ENCODE results near the gene AKT3. TPM values are rescaled to one million over a fixed set of nuclear protein-coding genes. Genes with fewer than 3 reads are reported as not detected.

The AKT3 gene
- total and polyA plus RNA-seq, 2 experiments from 2014 or later = 4.5 to 18.5 TPM

DNA sequence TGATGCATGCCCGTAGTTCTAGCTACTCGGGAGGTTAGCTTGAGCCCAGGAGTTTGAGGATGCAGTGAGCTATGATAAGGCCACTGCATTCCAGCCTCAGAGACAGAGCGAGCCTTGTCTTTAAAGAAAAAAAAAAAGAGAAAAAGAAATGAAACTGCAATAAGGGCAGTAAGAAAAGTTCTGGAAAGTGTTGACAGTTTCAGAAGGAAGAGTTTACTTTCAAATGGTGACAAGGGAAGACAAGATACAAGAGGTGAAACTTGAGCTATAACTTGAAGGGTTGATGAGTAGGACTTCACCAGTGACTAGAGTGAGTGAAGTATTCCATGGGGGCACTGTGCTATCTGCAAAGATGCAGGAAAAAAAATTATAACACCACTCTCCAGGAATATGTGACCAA lies 125.0 kb downstream of the AKT3 start:
- DNase-seq (ENCODE audit: low spot score) = no peak
- Histone ChIP-seq H3K4me1 (ENCODE audit: insufficient read depth) (peaks cover 15% of the 10 kb centered on the region; the same call in 1 of the 2 replicates), H3F3A (replicated peaks; ENCODE audit: low read depth) (no peaks in the 10 kb centered on the region), H3K27me3 (ENCODE audit: insufficient read depth) (no peaks in the 10 kb centered on the region), H3K4me2 (no peak overlapping the region), H3K27ac (ENCODE audit: low read depth) (no peak overlapping the region), H2AFZ (no peak overlapping the region), H3K9me2 (ENCODE audit: insufficient read depth) (no peaks in the 10 kb centered on the region), H3K36me3 (ENCODE audit: insufficient read depth) (no peaks in the 10 kb centered on the region), H3K4me3 (no peak overlapping the region), H3K79me2 (replicated peaks; ENCODE audit: insufficient read depth) (no peaks in the 10 kb centered on the region), H4K20me1 (replicated peaks; ENCODE audit: insufficient read depth) (no peaks in the 10 kb centered on the region)
- H3K4me1 Mint-ChIP-seq = peaks cover 23% of the 10 kb centered on the region
- no peak overlapping the region for H3K27ac Mint-ChIP-seq
- peaks cover 2% of the 10 kb centered on the region; the same call in 2 of the 3 replicates for H3K9me3 Mint-ChIP-seq
- TF ChIP-seq ZNF114 (CRISPR knock-in tag; IDR thresholded peaks at IDR 0.05) (no peak), CREB1 (CRISPR knock-in tag; IDR thresholded peaks at IDR 0.05; ENCODE audit: low read depth) (no peak), EZH2phosphoT487 (IDR thresholded peaks at IDR 0.05; ENCODE audit: unreplicated experiment) (no peak), JUNB (IDR thresholded peaks at IDR 0.05; ENCODE audit: unreplicated experiment) (no peak), NANOG (IDR thresholded peaks at IDR 0.05; ENCODE audit: borderline replicate concordance) (no peak), CTCF (conservative IDR thresholded peaks at IDR 0.05; ENCODE audit: low read depth in 2 of 2) (no peak), POLR2AphosphoS5 (IDR thresholded peaks at IDR 0.05; ENCODE audit: low read depth) (no peak), ZNF331 (CRISPR knock-in tag; IDR thresholded peaks at IDR 0.05; ENCODE audit: low read depth) (no peak), EZH2 (IDR thresholded peaks at IDR 0.05; ENCODE audit: low read depth, unreplicated experiment) (no peak), STAT1 (IDR thresholded peaks at IDR 0.05; ENCODE audit: unreplicated experiment) (no peak)
- TF ChIP-seq, protein P1, sequence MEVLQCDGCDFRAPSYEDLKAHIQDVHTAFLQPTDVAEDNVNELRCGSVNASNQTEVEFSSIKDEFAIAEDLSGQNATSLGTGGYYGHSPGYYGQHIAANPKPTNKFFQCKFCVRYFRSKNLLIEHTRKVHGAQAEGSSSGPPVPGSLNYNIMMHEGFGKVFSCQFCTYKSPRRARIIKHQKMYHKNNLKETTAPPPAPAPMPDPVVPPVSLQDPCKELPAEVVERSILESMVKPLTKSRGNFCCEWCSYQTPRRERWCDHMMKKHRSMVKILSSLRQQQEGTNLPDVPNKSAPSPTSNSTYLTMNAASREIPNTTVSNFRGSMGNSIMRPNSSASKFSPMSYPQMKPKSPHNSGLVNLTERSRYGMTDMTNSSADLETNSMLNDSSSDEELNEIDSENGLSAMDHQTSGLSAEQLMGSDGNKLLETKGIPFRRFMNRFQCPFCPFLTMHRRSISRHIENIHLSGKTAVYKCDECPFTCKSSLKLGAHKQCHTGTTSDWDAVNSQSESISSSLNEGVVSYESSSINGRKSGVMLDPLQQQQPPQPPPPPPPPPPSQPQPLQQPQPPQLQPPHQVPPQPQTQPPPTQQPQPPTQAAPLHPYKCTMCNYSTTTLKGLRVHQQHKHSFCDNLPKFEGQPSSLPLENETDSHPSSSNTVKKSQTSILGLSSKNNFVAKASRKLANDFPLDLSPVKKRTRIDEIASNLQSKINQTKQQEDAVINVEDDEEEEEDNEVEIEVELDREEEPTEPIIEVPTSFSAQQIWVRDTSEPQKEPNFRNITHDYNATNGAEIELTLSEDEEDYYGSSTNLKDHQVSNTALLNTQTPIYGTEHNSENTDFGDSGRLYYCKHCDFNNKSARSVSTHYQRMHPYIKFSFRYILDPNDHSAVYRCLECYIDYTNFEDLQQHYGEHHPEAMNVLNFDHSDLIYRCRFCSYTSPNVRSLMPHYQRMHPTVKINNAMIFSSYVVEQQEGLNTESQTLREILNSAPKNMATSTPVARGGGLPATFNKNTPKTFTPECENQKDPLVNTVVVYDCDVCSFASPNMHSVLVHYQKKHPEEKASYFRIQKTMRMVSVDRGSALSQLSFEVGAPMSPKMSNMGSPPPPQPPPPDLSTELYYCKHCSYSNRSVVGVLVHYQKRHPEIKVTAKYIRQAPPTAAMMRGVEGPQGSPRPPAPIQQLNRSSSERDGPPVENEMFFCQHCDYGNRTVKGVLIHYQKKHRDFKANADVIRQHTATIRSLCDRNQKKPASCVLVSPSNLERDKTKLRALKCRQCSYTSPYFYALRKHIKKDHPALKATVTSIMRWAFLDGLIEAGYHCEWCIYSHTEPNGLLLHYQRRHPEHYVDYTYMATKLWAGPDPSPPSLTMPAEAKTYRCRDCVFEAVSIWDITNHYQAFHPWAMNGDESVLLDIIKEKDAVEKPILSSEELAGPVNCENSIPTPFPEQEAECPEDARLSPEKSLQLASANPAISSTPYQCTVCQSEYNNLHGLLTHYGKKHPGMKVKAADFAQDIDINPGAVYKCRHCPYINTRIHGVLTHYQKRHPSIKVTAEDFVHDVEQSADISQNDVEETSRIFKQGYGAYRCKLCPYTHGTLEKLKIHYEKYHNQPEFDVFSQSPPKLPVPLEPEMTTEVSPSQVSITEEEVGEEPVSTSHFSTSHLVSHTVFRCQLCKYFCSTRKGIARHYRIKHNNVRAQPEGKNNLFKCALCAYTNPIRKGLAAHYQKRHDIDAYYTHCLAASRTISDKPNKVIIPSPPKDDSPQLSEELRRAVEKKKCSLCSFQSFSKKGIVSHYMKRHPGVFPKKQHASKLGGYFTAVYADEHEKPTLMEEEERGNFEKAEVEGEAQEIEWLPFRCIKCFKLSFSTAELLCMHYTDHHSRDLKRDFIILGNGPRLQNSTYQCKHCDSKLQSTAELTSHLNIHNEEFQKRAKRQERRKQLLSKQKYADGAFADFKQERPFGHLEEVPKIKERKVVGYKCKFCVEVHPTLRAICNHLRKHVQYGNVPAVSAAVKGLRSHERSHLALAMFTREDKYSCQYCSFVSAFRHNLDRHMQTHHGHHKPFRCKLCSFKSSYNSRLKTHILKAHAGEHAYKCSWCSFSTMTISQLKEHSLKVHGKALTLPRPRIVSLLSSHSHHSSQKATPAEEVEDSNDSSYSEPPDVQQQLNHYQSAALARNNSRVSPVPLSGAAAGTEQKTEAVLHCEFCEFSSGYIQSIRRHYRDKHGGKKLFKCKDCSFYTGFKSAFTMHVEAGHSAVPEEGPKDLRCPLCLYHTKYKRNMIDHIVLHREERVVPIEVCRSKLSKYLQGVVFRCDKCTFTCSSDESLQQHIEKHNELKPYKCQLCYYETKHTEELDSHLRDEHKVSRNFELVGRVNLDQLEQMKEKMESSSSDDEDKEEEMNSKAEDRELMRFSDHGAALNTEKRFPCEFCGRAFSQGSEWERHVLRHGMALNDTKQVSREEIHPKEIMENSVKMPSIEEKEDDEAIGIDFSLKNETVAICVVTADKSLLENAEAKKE (CRISPR knock-in tag; IDR thresholded peaks at IDR 0.05) = no peak
- TF ChIP-seq, protein P2, sequence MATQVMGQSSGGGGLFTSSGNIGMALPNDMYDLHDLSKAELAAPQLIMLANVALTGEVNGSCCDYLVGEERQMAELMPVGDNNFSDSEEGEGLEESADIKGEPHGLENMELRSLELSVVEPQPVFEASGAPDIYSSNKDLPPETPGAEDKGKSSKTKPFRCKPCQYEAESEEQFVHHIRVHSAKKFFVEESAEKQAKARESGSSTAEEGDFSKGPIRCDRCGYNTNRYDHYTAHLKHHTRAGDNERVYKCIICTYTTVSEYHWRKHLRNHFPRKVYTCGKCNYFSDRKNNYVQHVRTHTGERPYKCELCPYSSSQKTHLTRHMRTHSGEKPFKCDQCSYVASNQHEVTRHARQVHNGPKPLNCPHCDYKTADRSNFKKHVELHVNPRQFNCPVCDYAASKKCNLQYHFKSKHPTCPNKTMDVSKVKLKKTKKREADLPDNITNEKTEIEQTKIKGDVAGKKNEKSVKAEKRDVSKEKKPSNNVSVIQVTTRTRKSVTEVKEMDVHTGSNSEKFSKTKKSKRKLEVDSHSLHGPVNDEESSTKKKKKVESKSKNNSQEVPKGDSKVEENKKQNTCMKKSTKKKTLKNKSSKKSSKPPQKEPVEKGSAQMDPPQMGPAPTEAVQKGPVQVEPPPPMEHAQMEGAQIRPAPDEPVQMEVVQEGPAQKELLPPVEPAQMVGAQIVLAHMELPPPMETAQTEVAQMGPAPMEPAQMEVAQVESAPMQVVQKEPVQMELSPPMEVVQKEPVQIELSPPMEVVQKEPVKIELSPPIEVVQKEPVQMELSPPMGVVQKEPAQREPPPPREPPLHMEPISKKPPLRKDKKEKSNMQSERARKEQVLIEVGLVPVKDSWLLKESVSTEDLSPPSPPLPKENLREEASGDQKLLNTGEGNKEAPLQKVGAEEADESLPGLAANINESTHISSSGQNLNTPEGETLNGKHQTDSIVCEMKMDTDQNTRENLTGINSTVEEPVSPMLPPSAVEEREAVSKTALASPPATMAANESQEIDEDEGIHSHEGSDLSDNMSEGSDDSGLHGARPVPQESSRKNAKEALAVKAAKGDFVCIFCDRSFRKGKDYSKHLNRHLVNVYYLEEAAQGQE (IDR thresholded peaks at IDR 0.05; ENCODE audit: unreplicated experiment) = no peak
- TF ChIP-seq, protein P3, sequence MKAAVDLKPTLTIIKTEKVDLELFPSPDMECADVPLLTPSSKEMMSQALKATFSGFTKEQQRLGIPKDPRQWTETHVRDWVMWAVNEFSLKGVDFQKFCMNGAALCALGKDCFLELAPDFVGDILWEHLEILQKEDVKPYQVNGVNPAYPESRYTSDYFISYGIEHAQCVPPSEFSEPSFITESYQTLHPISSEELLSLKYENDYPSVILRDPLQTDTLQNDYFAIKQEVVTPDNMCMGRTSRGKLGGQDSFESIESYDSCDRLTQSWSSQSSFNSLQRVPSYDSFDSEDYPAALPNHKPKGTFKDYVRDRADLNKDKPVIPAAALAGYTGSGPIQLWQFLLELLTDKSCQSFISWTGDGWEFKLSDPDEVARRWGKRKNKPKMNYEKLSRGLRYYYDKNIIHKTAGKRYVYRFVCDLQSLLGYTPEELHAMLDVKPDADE (IDR thresholded peaks at IDR 0.05) = no peak
- H3K27me3 Mint-ChIP-seq (ENCODE audit: insufficient read depth, low read depth, poor library complexity) = peaks cover 2% of the 10 kb centered on the region
- H3K4me3 Mint-ChIP-seq = no peak overlapping the region
- ATAC-seq = no peak
- peaks cover 5% of the 10 kb centered on the region for H3K36me3 Mint-ChIP-seq (ENCODE audit: low read depth)

Measured in GM23338 (cell line).